DND-41 (cell line): ENCODE data around the gene GRB2.
"Not testable (repeated sequence)": the region's sequence is repeated elsewhere in the genome, so short reads cannot be mapped to it uniquely, and the experiment has no call there.

Source experiments
- CTCF ChIP-seq: IDR thresholded peaks from 2 replicates; pipeline ENCODE4 v1.5.1; 2012; ENCODE audit warnings: borderline replicate concordance, low read length, moderate library complexity, mild to moderate bottlenecking; ENCODE audit not compliant: poor library complexity, severe bottlenecking; ENCODE audit errors: extremely low read depth
- EZH2 ChIP-seq: IDR thresholded peaks from 3 replicates; pipeline ENCODE4 v1.6.1; 2012; ENCODE audit warnings: borderline replicate concordance, low read depth, mild to moderate bottlenecking, moderate library complexity, low read length, inconsistent platforms; ENCODE audit not compliant: severe bottlenecking

- TF ChIP-seq CTCF, EZH2: not testable (repeated sequence)
Measured at GRCh38 chr17:75280189-75280588, 125.3 kb downstream of the GRB2 start.
